WTC11 (cell line): ENCODE results near the gene HDAC9.

Source experiments
- ATF1 ChIP-seq: sonication (generic); formaldehyde crosslinking; IDR thresholded peaks from 2 replicates; pipeline ENCODE4 v1.8.1; 2023; ENCODE audit warnings: mild to moderate bottlenecking, moderate library complexity, missing genetic modification reagents
- ATF3 ChIP-seq: sonication (generic); formaldehyde crosslinking; conservative IDR thresholded peaks from 2 replicates; pipeline ENCODE4 v1.8.1; 2022; ENCODE audit warnings: mild to moderate bottlenecking, missing genetic modification reagents
- CREB1 ChIP-seq: sonication (generic); formaldehyde crosslinking; IDR thresholded peaks from 2 replicates; pipeline ENCODE4 v1.8.0; 2023; ENCODE audit warnings: mild to moderate bottlenecking, missing genetic modification reagents
- ESRRA ChIP-seq: sonication (generic); formaldehyde crosslinking; IDR thresholded peaks from 2 replicates; pipeline ENCODE4 v1.8.1; 2022; ENCODE audit warnings: mild to moderate bottlenecking, missing genetic modification reagents, borderline replicate concordance
- FOXJ3 ChIP-seq: sonication (generic); formaldehyde crosslinking; IDR thresholded peaks from 2 replicates; pipeline ENCODE4 v1.9.0; 2021; ENCODE audit warnings: missing genetic modification reagents, mild to moderate bottlenecking, borderline replicate concordance
- MAX ChIP-seq: sonication (generic); formaldehyde crosslinking; IDR thresholded peaks from 2 replicates; pipeline ENCODE4 v1.8.0; 2022; ENCODE audit warnings: mild to moderate bottlenecking, missing genetic modification reagents
- SP1 ChIP-seq: sonication (generic); formaldehyde crosslinking; conservative IDR thresholded peaks from 2 replicates; pipeline ENCODE4 v1.8.1; 2022; ENCODE audit warnings: missing genetic modification reagents
- ZBTB21 ChIP-seq: sonication (generic); formaldehyde crosslinking; IDR thresholded peaks from 2 replicates; pipeline ENCODE4 v1.8.1; 2023; ENCODE audit warnings: mild to moderate bottlenecking, missing genetic modification reagents, borderline replicate concordance
- TF ChIP-seq, protein P1 (sequence below): fragments of 200-600 bp; IDR thresholded peaks from 2 replicates; pipeline ENCODE4 v1.8.0; 2022; ENCODE audit warnings: antibody characterized with exemption
- TF ChIP-seq, protein P2 (sequence below): sonication (generic); formaldehyde crosslinking; IDR thresholded peaks from 2 replicates; pipeline ENCODE4 v1.8.1; 2023; ENCODE audit warnings: mild to moderate bottlenecking, missing genetic modification reagents
- TF ChIP-seq, protein P3 (sequence below): sonication (generic); formaldehyde crosslinking; conservative IDR thresholded peaks from 2 replicates; pipeline ENCODE4 v1.8.1; 2023; ENCODE audit warnings: mild to moderate bottlenecking, low read depth, missing genetic modification reagents, moderate library complexity
- TF ChIP-seq, protein P4 (sequence below): sonication (generic); formaldehyde crosslinking; IDR thresholded peaks from 2 replicates; pipeline ENCODE4 v1.8.1; 2022; ENCODE audit warnings: low read depth, missing genetic modification reagents, borderline replicate concordance
- TF ChIP-seq, protein P5 (sequence below): fragments of 250-450 bp; sonication (Bioruptor Pico); IDR thresholded peaks from 2 replicates; pipeline ENCODE4 v1.9.0; 2021; ENCODE audit warnings: mild to moderate bottlenecking, borderline replicate concordance

GRCh38 chr7:18993933-18994668, 498.6 kb downstream of the HDAC9 start:
- TF ChIP-seq, protein P1, sequence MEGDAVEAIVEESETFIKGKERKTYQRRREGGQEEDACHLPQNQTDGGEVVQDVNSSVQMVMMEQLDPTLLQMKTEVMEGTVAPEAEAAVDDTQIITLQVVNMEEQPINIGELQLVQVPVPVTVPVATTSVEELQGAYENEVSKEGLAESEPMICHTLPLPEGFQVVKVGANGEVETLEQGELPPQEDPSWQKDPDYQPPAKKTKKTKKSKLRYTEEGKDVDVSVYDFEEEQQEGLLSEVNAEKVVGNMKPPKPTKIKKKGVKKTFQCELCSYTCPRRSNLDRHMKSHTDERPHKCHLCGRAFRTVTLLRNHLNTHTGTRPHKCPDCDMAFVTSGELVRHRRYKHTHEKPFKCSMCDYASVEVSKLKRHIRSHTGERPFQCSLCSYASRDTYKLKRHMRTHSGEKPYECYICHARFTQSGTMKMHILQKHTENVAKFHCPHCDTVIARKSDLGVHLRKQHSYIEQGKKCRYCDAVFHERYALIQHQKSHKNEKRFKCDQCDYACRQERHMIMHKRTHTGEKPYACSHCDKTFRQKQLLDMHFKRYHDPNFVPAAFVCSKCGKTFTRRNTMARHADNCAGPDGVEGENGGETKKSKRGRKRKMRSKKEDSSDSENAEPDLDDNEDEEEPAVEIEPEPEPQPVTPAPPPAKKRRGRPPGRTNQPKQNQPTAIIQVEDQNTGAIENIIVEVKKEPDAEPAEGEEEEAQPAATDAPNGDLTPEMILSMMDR, result no peak
- no peak for TF ChIP-seq ZBTB21 (CRISPR knock-in tag)
- no peak for TF ChIP-seq FOXJ3 (CRISPR knock-in tag)
- TF ChIP-seq ATF1 (CRISPR knock-in tag), result no peak
- TF ChIP-seq MAX (CRISPR knock-in tag), result no peak
- TF ChIP-seq ATF3 (CRISPR knock-in tag), result no peak
- TF ChIP-seq, protein P2, sequence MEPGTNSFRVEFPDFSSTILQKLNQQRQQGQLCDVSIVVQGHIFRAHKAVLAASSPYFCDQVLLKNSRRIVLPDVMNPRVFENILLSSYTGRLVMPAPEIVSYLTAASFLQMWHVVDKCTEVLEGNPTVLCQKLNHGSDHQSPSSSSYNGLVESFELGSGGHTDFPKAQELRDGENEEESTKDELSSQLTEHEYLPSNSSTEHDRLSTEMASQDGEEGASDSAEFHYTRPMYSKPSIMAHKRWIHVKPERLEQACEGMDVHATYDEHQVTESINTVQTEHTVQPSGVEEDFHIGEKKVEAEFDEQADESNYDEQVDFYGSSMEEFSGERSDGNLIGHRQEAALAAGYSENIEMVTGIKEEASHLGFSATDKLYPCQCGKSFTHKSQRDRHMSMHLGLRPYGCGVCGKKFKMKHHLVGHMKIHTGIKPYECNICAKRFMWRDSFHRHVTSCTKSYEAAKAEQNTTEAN, result no peak
- no peak for TF ChIP-seq SP1
- TF ChIP-seq, protein P3, sequence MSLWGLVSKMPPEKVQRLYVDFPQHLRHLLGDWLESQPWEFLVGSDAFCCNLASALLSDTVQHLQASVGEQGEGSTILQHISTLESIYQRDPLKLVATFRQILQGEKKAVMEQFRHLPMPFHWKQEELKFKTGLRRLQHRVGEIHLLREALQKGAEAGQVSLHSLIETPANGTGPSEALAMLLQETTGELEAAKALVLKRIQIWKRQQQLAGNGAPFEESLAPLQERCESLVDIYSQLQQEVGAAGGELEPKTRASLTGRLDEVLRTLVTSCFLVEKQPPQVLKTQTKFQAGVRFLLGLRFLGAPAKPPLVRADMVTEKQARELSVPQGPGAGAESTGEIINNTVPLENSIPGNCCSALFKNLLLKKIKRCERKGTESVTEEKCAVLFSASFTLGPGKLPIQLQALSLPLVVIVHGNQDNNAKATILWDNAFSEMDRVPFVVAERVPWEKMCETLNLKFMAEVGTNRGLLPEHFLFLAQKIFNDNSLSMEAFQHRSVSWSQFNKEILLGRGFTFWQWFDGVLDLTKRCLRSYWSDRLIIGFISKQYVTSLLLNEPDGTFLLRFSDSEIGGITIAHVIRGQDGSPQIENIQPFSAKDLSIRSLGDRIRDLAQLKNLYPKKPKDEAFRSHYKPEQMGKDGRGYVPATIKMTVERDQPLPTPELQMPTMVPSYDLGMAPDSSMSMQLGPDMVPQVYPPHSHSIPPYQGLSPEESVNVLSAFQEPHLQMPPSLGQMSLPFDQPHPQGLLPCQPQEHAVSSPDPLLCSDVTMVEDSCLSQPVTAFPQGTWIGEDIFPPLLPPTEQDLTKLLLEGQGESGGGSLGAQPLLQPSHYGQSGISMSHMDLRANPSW (CRISPR knock-in tag), result no peak
- no peak for TF ChIP-seq ESRRA
- TF ChIP-seq, protein P4, sequence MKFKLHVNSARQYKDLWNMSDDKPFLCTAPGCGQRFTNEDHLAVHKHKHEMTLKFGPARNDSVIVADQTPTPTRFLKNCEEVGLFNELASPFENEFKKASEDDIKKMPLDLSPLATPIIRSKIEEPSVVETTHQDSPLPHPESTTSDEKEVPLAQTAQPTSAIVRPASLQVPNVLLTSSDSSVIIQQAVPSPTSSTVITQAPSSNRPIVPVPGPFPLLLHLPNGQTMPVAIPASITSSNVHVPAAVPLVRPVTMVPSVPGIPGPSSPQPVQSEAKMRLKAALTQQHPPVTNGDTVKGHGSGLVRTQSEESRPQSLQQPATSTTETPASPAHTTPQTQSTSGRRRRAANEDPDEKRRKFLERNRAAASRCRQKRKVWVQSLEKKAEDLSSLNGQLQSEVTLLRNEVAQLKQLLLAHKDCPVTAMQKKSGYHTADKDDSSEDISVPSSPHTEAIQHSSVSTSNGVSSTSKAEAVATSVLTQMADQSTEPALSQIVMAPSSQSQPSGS (CRISPR knock-in tag), result no peak
- no peak for TF ChIP-seq CREB1 (CRISPR knock-in tag)
- TF ChIP-seq, protein P5, sequence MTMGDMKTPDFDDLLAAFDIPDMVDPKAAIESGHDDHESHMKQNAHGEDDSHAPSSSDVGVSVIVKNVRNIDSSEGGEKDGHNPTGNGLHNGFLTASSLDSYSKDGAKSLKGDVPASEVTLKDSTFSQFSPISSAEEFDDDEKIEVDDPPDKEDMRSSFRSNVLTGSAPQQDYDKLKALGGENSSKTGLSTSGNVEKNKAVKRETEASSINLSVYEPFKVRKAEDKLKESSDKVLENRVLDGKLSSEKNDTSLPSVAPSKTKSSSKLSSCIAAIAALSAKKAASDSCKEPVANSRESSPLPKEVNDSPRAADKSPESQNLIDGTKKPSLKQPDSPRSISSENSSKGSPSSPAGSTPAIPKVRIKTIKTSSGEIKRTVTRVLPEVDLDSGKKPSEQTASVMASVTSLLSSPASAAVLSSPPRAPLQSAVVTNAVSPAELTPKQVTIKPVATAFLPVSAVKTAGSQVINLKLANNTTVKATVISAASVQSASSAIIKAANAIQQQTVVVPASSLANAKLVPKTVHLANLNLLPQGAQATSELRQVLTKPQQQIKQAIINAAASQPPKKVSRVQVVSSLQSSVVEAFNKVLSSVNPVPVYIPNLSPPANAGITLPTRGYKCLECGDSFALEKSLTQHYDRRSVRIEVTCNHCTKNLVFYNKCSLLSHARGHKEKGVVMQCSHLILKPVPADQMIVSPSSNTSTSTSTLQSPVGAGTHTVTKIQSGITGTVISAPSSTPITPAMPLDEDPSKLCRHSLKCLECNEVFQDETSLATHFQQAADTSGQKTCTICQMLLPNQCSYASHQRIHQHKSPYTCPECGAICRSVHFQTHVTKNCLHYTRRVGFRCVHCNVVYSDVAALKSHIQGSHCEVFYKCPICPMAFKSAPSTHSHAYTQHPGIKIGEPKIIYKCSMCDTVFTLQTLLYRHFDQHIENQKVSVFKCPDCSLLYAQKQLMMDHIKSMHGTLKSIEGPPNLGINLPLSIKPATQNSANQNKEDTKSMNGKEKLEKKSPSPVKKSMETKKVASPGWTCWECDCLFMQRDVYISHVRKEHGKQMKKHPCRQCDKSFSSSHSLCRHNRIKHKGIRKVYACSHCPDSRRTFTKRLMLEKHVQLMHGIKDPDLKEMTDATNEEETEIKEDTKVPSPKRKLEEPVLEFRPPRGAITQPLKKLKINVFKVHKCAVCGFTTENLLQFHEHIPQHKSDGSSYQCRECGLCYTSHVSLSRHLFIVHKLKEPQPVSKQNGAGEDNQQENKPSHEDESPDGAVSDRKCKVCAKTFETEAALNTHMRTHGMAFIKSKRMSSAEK (CRISPR knock-in tag), result no peak
